HUDEP-2 (cell line): ENCODE results near the gene GRK5.
"Not testable (repeated sequence)": the region's sequence is repeated elsewhere in the genome, so short reads cannot be mapped to it uniquely, and the experiment has no call there.

Experiments used
- DNase-seq, 76 experiments: peaks; one replicate each; lab custom pipeline; 2025; ENCODE audit not compliant: unreplicated experiment in 76 of 76; lab: John Stamatoyannopoulos, UW

The GRK5 gene

GRCh38 chr10:119246862-119247549 lies 39.6 kb downstream of the GRK5 start:
- no peak for DNase-seq

DNA sequence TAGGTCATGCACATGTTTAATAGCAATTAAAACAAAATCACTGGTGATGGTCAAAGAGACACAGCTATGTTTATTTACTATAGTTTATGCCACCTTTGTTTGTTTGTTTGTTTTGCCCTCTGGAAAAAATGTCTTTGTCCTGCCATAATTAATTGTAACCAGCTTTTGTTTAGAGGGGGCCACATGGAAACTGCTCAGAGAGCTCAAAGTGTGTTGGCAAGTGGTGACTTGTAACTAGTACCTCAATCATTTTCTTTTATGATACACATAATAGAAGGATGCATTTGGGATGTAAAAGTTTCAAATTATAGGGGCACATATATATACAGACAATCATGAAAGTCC lies 40.2 kb downstream of the GRK5 start:
- DNase-seq = no peak

GRCh38 chr10:119248184-119248583 lies 40.8 kb downstream of the GRK5 start:
- no peak for DNase-seq

DNA sequence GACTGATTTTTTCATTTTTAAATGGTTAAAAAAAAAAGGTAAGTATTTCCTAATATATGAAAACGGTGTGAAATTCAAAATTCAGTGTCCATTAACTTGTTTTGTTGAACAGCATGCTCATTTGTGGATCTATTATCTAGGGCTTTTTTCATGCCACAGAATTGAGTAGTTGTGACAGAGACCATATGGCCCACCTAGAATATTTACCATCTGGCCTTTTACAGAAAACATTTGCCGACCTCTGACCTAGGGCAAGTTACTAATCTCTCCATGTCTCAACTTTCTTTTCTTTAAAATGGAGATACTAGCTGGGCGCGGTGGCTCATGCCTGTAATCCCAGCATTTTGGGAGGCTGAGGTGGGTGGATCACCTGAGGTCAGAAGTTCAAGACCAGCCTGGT lies 41.3 kb downstream of the GRK5 start:
- DNase-seq = no peak

- no peak for DNase-seq
These were observed 43.4 kb downstream of the GRK5 start for GRCh38 chr10:119250641-119251314.

DNA sequence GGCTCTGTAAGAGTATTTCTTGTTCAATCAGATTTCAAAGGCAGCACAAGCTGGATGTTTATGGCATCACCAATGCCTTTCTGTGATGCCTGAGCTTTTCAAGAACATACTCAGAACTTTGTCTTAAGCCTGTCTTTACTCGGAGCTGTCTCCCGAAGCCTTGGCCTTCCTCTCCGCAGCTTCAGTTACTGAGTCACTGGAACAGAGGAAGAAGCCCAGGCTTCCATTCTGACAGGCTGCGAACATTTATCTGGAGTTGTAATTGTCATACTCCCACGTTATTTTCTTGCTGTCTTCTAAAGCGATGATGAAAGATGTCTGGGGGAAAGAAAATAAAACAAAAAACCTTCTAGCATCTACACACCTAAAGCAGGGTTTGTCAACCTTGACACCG lies 43.9 kb downstream of the GRK5 start:
- no peak for DNase-seq

- DNase-seq = no peak
These were observed 44.7 kb downstream of the GRK5 start for GRCh38 chr10:119252051-119252465.

GRCh38 chr10:119252470-119253151 lies 45.2 kb downstream of the GRK5 start:
- DNase-seq = no peak

DNA sequence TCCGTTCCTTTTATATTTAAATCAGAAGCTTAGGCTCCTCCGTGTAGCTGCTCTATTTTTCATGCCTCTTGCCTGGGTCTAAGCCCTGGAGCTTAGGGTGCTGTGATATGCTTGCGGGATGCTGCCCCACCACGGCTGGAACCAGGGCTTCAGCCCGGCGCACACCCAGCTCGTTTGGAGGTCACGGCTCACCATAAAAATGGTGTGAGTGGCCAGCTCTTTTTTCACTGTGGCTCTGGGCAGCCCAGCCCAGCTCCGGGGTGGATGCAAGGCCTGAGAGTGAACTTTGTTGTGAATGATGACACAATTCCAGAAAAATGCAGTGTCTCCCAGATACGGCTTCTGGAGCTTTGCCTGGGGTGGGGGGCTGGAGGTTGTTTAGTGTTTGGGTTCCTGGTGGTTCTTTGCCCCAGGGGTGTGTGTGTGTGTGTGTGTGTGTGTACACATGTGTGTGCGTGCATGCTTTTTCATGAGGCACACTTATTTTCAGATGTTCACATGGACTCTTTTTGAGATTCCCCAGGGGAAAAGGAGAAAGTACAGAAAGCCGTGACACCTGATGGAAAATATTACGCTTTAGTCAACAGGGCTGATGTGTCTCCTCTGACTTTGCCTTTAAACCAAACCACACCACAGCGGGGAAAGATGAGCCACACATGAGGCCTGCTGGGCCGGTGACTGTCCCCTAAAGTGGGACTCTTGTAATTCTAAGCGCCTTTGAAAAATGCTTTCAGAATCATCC lies 46.2 kb downstream of the GRK5 start:
- DNase-seq = no peak

- DNase-seq = no peak
These were observed 47.0 kb downstream of the GRK5 start for GRCh38 chr10:119254335-119254734.

- no peak for DNase-seq
These were observed 48.7 kb downstream of the GRK5 start for GRCh38 chr10:119256030-119256429.

DNA sequence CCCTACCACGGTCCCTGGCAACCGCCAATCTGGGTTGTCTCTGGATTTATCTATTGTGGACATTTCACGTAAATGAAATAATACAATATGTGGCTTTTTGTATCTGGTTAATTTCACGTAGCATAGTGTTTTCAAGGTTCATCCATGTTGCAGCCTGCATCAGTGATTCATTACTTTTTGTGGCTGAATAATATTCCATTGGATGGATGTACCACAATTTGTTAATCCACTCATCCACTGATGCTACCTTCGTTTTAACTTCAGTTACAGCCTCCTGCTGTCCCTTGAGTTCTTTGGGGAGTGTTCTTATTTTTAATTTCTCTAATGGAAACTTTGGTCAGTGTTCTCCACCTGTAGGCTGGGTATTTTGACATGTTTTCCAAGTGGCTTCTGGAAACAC lies 49.5 kb downstream of the GRK5 start:
- no peak for DNase-seq

DNA sequence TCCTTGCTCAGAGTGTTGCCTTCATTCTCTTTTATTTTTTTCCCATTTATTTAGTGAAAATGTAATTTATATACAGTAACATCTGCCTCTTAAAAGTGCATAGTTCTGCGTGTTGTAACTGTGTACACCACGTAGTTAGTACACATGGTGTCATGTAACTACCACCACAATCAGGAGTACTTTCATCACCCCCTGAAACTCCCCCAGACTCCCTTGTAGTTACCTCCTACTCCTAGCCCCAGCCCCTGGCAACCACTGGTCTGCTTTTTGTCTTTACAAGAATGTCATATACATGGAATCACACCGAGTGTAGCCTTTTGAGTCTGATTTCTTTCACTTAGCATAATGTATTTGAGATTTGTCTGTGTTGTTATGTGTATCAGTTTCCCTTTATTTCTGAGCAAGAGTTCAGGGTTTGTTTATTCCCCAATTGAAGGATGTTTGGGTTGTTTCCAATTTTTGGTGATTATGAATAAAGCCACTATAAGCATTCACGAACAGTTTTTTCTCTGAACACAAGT lies 50.6 kb downstream of the GRK5 start:
- no peak for DNase-seq

DNA sequence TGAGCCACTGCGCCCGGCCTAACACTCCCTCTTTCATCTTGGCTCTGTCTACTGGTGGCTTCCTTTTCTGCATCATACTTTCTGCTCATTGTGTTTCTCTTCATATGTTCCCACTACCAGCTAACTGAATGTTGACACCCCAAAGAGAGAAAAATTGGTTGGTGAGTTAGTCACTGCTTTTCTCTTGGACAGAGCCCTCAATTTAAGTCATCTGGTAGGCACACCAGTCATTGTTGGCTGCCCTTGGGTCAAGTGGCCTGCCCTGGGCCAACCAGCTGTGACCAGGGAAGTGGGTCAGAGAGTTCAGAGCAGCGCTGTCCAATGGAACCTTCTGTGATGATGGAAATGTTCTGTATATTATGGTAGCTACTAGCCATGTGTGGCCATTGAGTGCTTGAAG lies 52.0 kb downstream of the GRK5 start:
- DNase-seq = no peak

- not testable (repeated sequence) for DNase-seq
These were observed 53.6 kb downstream of the GRK5 start for GRCh38 chr10:119261016-119261415.

DNA sequence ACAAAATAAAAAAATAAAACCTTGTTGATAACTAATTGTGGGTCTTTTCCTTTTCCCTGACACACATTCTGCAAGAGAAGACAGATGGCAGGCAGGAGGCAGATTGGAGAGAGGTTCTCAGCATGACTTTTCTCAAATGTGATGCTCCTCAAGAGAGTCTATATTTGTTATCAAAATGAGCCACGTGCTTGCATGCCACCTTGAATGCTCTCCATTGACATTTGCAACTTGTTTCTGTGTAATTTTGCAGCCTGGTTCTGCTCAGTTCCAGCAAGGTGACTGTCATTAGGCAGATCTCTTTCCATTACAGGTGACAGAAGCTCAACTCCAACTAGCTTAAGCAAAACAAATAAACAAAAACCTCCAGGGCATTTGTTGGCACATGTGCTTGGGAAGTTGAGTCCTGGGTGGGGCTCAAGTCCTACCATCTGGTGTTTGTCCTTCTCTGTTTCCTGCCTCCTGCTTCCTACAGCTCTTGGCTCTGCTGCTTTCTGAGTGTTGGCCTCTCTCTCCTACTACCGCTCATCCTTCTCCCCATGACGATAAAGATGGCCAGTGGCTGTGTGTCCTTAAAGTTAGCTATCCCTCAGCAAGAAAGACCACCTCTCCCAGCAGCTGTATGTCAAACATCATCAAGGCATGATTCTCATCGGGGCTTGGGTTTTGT lies 56.7 kb downstream of the GRK5 start:
- no peak for DNase-seq

DNA sequence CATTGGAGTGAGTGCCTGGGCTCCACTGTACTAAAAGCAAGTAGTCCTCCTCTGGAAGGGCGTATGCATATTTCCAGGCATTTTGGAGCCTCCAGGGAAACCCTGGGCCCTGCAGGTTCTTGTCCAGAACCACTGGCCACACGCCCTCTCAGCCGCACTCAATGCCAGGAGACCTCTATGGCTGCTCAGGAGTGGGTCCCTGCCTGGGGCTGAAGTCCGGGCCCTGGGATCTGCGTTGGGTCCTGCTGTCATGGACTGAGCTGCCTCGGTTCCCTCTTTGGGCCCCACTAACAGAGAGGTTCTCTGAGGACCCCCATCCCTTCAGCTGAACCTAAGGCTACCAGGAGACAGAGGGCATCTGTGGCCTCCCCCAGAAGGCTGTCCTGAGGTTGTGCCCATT lies 58.3 kb downstream of the GRK5 start:
- DNase-seq = no peak

GRCh38 chr10:119267384-119267783 lies 60.0 kb downstream of the GRK5 start:
- no peak for DNase-seq

- DNase-seq = no peak
These were observed 61.1 kb downstream of the GRK5 start for GRCh38 chr10:119268428-119268827.

DNA sequence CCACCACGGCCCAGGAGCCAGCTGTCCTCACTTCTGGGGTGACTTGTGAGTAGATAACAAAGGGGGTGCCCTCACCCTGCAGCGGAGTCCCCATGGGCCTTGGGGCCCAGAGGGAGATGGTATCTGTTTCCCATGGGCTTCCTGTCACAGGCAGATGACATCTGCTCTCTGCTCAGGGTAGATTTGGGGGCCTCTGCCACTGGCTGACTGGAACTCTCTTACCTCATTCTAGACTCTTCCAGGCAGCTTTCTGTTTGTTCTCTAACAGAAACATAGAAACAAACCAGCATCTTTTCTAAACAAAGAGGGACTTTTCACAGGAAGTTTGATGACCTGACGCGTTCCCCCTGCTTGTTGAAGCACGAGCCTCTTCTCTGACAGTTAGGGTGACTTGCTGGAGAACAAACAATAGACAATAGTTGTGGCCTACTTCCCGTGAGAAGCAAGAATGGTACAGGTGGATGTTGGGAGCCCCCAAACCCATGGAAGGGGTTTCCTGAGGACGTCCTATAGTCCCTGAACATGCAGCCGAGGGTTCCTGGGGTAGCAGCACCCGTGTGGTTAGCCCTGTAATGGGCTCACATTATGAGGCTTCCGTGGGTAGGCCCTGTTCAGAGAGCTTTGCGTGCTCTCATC lies 61.6 kb downstream of the GRK5 start:
- DNase-seq = no peak
